Renal pelvis (tissue), 12 donors: ENCODE data around the gene IMP3. TPM values are rescaled to one million over a fixed set of nuclear protein-coding genes. Genes with fewer than 3 reads are reported as not detected.
"Not testable (repeated sequence)": the region's sequence is repeated elsewhere in the genome, so short reads cannot be mapped to it uniquely, and the experiment has no call there.

Experiments
- DNase-seq: peaks from one replicate; pipeline ENCODE4 v3.0.0-alpha.2; 2013
- long read RNA-seq, 16 experiments: transcript quantifications; one replicate each; lab custom pipeline, GENCODE V29; 2026
- polyA plus RNA-seq, 3 donors: library from polyadenylated mRNA; unstranded; fragments of 120-200 nt; gene quantifications; one replicate each; pipeline ENCODE4 v1.2.1, GENCODE V29; 2013; ENCODE audit not compliant: insufficient read length in 3 of 3

IMP3 gene
- polyA plus RNA-seq: 10 to 100 TPM; 58.0 to 64.5 (median 59.2) TPM
- long read RNA-seq, donor 1, transcript IMP3-202 (1 exons, 1,237 nt): major isoform, 65 of 81 reads
- long read RNA-seq, donor 1, partial matches to known transcripts: 16 of 81 reads
- long read RNA-seq, donor 1, other reads (novel, unspliced or antisense): 0 of 81 reads
- long read RNA-seq, donor 2, transcript IMP3-202 (1 exons, 1,237 nt): major isoform, 102 of 102 reads
- long read RNA-seq, donor 2, partial matches to known transcripts: 0 of 102 reads
- long read RNA-seq, donor 2, other reads (novel, unspliced or antisense): 0 of 102 reads
- long read RNA-seq, donor 3, transcript IMP3-202 (1 exons, 1,237 nt): major isoform, 71 of 80 reads
- long read RNA-seq, donor 3, partial matches to known transcripts: 9 of 80 reads
- long read RNA-seq, donor 3, other reads (novel, unspliced or antisense): 0 of 80 reads
- long read RNA-seq, donor 4, transcript IMP3-202 (1 exons, 1,237 nt): major isoform, 105 of 115 reads
- long read RNA-seq, donor 4, partial matches to known transcripts: 10 of 115 reads
- long read RNA-seq, donor 4, other reads (novel, unspliced or antisense): 0 of 115 reads
- long read RNA-seq, donor 5, transcript IMP3-202 (1 exons, 1,237 nt): major isoform, 42 of 50 reads
- long read RNA-seq, donor 5, partial matches to known transcripts: 8 of 50 reads
- long read RNA-seq, donor 5, other reads (novel, unspliced or antisense): 0 of 50 reads
- long read RNA-seq, donor 6, transcript IMP3-202 (1 exons, 1,237 nt): major isoform, 91 of 91 reads
- long read RNA-seq, donor 6, partial matches to known transcripts: 0 of 91 reads
- long read RNA-seq, donor 6, other reads (novel, unspliced or antisense): 0 of 91 reads
- long read RNA-seq, donor 7, transcript IMP3-202 (1 exons, 1,237 nt): major isoform, 107 of 120 reads
- long read RNA-seq, donor 7, partial matches to known transcripts: 13 of 120 reads
- long read RNA-seq, donor 7, other reads (novel, unspliced or antisense): 0 of 120 reads
- long read RNA-seq, donor 8, transcript IMP3-202 (1 exons, 1,237 nt): major isoform, 34 of 34 reads
- long read RNA-seq, donor 8, partial matches to known transcripts: 0 of 34 reads
- long read RNA-seq, donor 8, other reads (novel, unspliced or antisense): 0 of 34 reads
- long read RNA-seq, donor 9, transcript IMP3-202 (1 exons, 1,237 nt): major isoform, 115 of 140 reads
- long read RNA-seq, donor 9, partial matches to known transcripts: 25 of 140 reads
- long read RNA-seq, donor 9, other reads (novel, unspliced or antisense): 0 of 140 reads
- long read RNA-seq, donor 10, transcript IMP3-202 (1 exons, 1,237 nt): major isoform, 76 of 109 reads
- long read RNA-seq, donor 10, partial matches to known transcripts: 33 of 109 reads
- long read RNA-seq, donor 10, other reads (novel, unspliced or antisense): 0 of 109 reads
- long read RNA-seq, donor 11, transcript IMP3-202 (1 exons, 1,237 nt): major isoform, 57 of 57 reads
- long read RNA-seq, donor 11, partial matches to known transcripts: 0 of 57 reads
- long read RNA-seq, donor 11, other reads (novel, unspliced or antisense): 0 of 57 reads
- long read RNA-seq, donor 12, transcript IMP3-202 (1 exons, 1,237 nt): major isoform, 86 of 86 reads
- long read RNA-seq, donor 12, partial matches to known transcripts: 0 of 86 reads
- long read RNA-seq, donor 12, other reads (novel, unspliced or antisense): 0 of 86 reads
- long read RNA-seq, donor 13, transcript IMP3-202 (1 exons, 1,237 nt): major isoform, 48 of 55 reads
- long read RNA-seq, donor 13, partial matches to known transcripts: 7 of 55 reads
- long read RNA-seq, donor 13, other reads (novel, unspliced or antisense): 0 of 55 reads
- long read RNA-seq, donor 14: 0 reads
- long read RNA-seq, donor 15: 0 reads
- long read RNA-seq, donor 16, transcript IMP3-202 (1 exons, 1,237 nt): major isoform, 128 of 144 reads
- long read RNA-seq, donor 16, partial matches to known transcripts: 16 of 144 reads
- long read RNA-seq, donor 16, other reads (novel, unspliced or antisense): 0 of 144 reads

GRCh38 chr15:75639709-75640482 lies at the start of gene IMP3:
TSS of gene IMP3 (minus strand) at chr15:75640224. CDS start at chr15:75640168, 56 bp downstream.
- DNase-seq: peak; percentile 98

- DNase-seq: not testable (repeated sequence)
These were observed 49.4 kb upstream of the IMP3 start for GRCh38 chr15:75689429-75689828.

- DNase-seq: no peak
These were observed 48.8 kb upstream of the IMP3 start for GRCh38 chr15:75688831-75689230.

GRCh38 chr15:75688278-75688557 lies 48.2 kb upstream of the IMP3 start:
- no peak for DNase-seq

- DNase-seq: no peak
These were observed 47.7 kb upstream of the IMP3 start for GRCh38 chr15:75687486-75688277.

- DNase-seq: not testable (repeated sequence)
These were observed 46.2 kb upstream of the IMP3 start for GRCh38 chr15:75686212-75686642.

GRCh38 chr15:75685195-75685594 lies 45.2 kb upstream of the IMP3 start:
- no peak for DNase-seq

- DNase-seq: no peak
These were observed 44.6 kb upstream of the IMP3 start for GRCh38 chr15:75684648-75685047.

GRCh38 chr15:75683646-75684312 lies 43.8 kb upstream of the IMP3 start:
- not testable (repeated sequence) for DNase-seq

- no peak for DNase-seq
These were observed 42.4 kb upstream of the IMP3 start for GRCh38 chr15:75682181-75683135.

- no peak for DNase-seq
These were observed 40.2 kb upstream of the IMP3 start for GRCh38 chr15:75680007-75680789.

- not testable (repeated sequence) for DNase-seq
These were observed 38.3 kb upstream of the IMP3 start for GRCh38 chr15:75678324-75678690.

- DNase-seq: no peak
These were observed 37.7 kb upstream of the IMP3 start for GRCh38 chr15:75677465-75678323.

GRCh38 chr15:75676688-75677464 lies 36.9 kb upstream of the IMP3 start:
- no peak for DNase-seq
